K562 (cell line): ENCODE data around the gene MICAL2. TPM values are rescaled to one million over a fixed set of nuclear protein-coding genes. Genes with fewer than 3 reads are reported as not detected.
A peak's percentile ranks its signal among the peaks of the same experiment; 100 is the strongest.

Experiments
- BACH1 ChIP-seq: fragments of 200-800 bp; sonication (Bioruptor generic); IDR thresholded peaks from 2 replicates; pipeline ENCODE4 v1.6.1; 2016; ENCODE audit warnings: missing genetic modification characterization, missing compliant biosample characterization
- CC2D1A ChIP-seq: fragments of 450-650 bp; IDR thresholded peaks from 2 replicates; pipeline ENCODE4 v1.6.1; 2017; ENCODE audit warnings: mild to moderate bottlenecking
- COPS2 ChIP-seq: fragments of 450-650 bp; conservative IDR thresholded peaks from 2 replicates; pipeline ENCODE4 v1.6.1; 2016; ENCODE audit warnings: mild to moderate bottlenecking, moderate library complexity
- DPF2 ChIP-seq: fragments of 450-650 bp; IDR thresholded peaks from 2 replicates; pipeline ENCODE4 v1.6.1; 2016
- FOS ChIP-seq: IDR thresholded peaks from 3 replicates; pipeline ENCODE4 v1.6.1; 2011; ENCODE audit not compliant: insufficient read length; ENCODE audit errors: extremely low read depth
- FOXJ2 ChIP-seq: fragments of 200-800 bp; sonication (Bioruptor generic); IDR thresholded peaks from 2 replicates; pipeline ENCODE4 v1.6.1; 2016; ENCODE audit warnings: missing genetic modification characterization, missing compliant biosample characterization
- FOXP1 ChIP-seq: sonication (generic); formaldehyde crosslinking; IDR thresholded peaks from 2 replicates; pipeline ENCODE4 v1.8.0; 2022; ENCODE audit warnings: mild to moderate bottlenecking, missing genetic modification reagents
- GTF2A2 ChIP-seq: IDR thresholded peaks from 2 replicates; pipeline ENCODE4 v1.6.1; 2016; ENCODE audit warnings: mild to moderate bottlenecking, missing genetic modification characterization, missing compliant biosample characterization
- JUNB ChIP-seq: fragments of 450-650 bp; formaldehyde crosslinking; conservative IDR thresholded peaks from 2 replicates; pipeline ENCODE4 v1.4.0; 2020; ENCODE audit warnings: mild to moderate bottlenecking
- KAT2B ChIP-seq: IDR thresholded peaks from one replicate; pipeline ENCODE4 v1.6.1; 2012; ENCODE audit warnings: low read depth, mild to moderate bottlenecking, control low read depth, inconsistent platforms, low read length, moderate library complexity
- MBD2 ChIP-seq: sonication (generic); IDR thresholded peaks from 2 replicates; pipeline ENCODE4 v1.6.1; 2016; ENCODE audit warnings: low read depth, borderline replicate concordance
- MTA3 ChIP-seq: fragments of 450-650 bp; formaldehyde crosslinking; IDR thresholded peaks from 2 replicates; pipeline ENCODE4 v1.6.1; 2017; ENCODE audit warnings: mild to moderate bottlenecking, borderline replicate concordance
- PHB ChIP-seq: fragments of 250-450 bp; sonication (Bioruptor Pico); IDR thresholded peaks from 2 replicates; pipeline ENCODE4 v1.5.0; 2021
- PYGO2 ChIP-seq: fragments of 450-650 bp; IDR thresholded peaks from 2 replicates; pipeline ENCODE4 v1.6.1; 2016; ENCODE audit warnings: mild to moderate bottlenecking, missing genetic modification characterization, moderate library complexity, missing compliant biosample characterization
- SMARCE1 ChIP-seq: fragments of 450-650 bp; IDR thresholded peaks from 2 replicates; pipeline ENCODE4 v1.7.1; 2016; ENCODE audit warnings: mild to moderate bottlenecking
- TBL1XR1 ChIP-seq, 2 experiments: IDR thresholded peaks; 2 replicates each; pipeline ENCODE4 v1.6.1; 2012; ENCODE audit warnings: improper control_type of control experiment in 2 of 2, low read length in 2 of 2, mild to moderate bottlenecking in 1 of 2
- U2AF1 ChIP-seq: fragments of 200-400 bp; formaldehyde crosslinking; optimal IDR thresholded peaks from 2 replicates; pipeline ENCODE3; 2017; ENCODE audit warnings: mild to moderate bottlenecking, low read depth, low read length, moderate library complexity
- ZNF253 ChIP-seq: fragments of 250-450 bp; sonication (Bioruptor Pico); conservative IDR thresholded peaks from 2 replicates; pipeline ENCODE4 v1.6.1; 2021; ENCODE audit warnings: mild to moderate bottlenecking
- ZNF436 ChIP-seq: fragments of 250-450, 450-650 bp; sonication (Bioruptor Pico); formaldehyde crosslinking; IDR thresholded peaks from 2 replicates; pipeline ENCODE4 v1.7.0; 2020; ENCODE audit warnings: mild to moderate bottlenecking
- polyA plus RNA-seq, 8 experiments: library from polyadenylated mRNA; depleted of rRNA in 4 of 8; stranded (reverse) in 5 of 8; unstranded in 3 of 8; fragments of >200 nt; fragmentation: Nextera tagmentation in 2 of 8; fragmentation: Illumina TruSeq in 1 of 8; extraction: Ambion mirVana in 2 of 8; extraction: Trizol in 1 of 8; gene quantifications; 2 replicates each; pipeline versions ENCODE4 v1.2.1 to v1.2.3, GENCODE V29; 2011 to 2014; ENCODE audit warnings: inconsistent platforms in 1 of 8, missing spikeins in 1 of 8
- total RNA-seq, 7 experiments: library from RNA; depleted of rRNA in 6 of 7; stranded (reverse); fragments of >200 nt in 6 of 7; fragmentation: Illumina TruSeq in 2 of 7; extraction: Trizol in 2 of 7; gene quantifications; 2 replicates each; pipeline versions ENCODE4 v1.2.1 to v1.2.3, GENCODE V29; 2011 to 2021; ENCODE audit warnings: low replicate concordance in 1 of 7
- TF ChIP-seq, protein P1 (sequence below): fragments of 150-350 bp; conservative IDR thresholded peaks from 2 replicates; pipeline ENCODE4 v1.6.1; 2014; ENCODE audit warnings: low read length
- TF ChIP-seq, protein P2 (sequence below): fragments of 450-650 bp; IDR thresholded peaks from 2 replicates; pipeline ENCODE4 v1.6.1; 2017; ENCODE audit warnings: mild to moderate bottlenecking, moderate library complexity
- TF ChIP-seq, protein P3 (sequence below): fragments of 250-450 bp; sonication (Bioruptor Pico); IDR thresholded peaks from 2 replicates; pipeline ENCODE4 v1.5.0; 2020; ENCODE audit warnings: mild to moderate bottlenecking, borderline replicate concordance
- TF ChIP-seq, protein P4 (sequence below), 2 experiments: fragments of 450-650 bp; IDR thresholded peaks; 2 replicates each; pipeline ENCODE4 v1.6.1; 2016

Gene MICAL2
- total and polyA plus RNA-seq, 9 of the 15 experiments (the other 6 are each of a cell fraction or from before 2014, with no cell fraction given), result 4.7 to 64.2 (median 33.6) TPM

DNA sequence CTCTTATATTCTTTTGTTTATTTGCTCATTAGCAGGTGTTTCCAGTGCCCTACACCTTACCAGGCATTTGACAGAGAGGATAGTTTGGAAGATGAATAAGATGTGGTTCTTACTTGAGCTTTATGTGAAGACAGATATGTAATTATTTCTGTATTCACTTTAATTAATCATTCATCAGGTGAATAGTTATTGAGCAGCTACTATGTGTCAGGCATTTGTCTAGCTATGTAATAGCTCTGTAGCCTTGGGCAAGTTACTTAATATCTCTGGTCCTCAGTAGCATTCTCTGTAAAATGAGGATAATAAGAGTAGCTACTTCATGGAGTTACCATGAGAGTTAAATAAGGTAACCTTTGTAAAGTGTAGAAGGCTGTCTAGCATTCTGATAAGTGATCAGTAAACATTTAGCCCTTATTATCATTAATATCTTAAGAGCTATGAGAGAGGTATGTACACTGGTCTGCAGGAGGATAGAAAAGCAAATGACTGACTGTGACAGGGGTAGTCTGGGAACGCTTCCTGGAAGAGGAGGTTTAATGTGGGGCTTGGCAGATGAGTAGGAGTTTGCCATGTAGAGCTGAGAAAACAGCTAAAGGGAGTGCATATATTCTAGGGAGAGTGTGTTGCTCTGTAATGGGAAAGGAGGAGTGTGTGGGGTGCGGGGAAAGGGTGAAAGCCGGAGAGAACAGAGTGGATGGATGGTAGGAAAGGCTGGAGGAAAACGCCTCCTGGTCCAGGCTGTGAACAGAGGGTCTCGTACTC lies 56.1 kb downstream of the MICAL2 start (continued):
- TF ChIP-seq, protein P1, sequence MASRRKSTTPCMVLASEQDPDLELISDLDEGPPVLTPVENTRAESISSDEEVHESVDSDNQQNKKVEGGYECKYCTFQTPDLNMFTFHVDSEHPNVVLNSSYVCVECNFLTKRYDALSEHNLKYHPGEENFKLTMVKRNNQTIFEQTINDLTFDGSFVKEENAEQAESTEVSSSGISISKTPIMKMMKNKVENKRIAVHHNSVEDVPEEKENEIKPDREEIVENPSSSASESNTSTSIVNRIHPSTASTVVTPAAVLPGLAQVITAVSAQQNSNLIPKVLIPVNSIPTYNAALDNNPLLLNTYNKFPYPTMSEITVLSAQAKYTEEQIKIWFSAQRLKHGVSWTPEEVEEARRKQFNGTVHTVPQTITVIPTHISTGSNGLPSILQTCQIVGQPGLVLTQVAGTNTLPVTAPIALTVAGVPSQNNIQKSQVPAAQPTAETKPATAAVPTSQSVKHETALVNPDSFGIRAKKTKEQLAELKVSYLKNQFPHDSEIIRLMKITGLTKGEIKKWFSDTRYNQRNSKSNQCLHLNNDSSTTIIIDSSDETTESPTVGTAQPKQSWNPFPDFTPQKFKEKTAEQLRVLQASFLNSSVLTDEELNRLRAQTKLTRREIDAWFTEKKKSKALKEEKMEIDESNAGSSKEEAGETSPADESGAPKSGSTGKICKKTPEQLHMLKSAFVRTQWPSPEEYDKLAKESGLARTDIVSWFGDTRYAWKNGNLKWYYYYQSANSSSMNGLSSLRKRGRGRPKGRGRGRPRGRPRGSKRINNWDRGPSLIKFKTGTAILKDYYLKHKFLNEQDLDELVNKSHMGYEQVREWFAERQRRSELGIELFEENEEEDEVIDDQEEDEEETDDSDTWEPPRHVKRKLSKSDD, result no peak
- TF ChIP-seq JUNB (CRISPR knock-in tag) (no peak), FOXJ2 (tag) (no peak; the same call in 1 of the 2 replicates), PYGO2 (tag) (no peak), ZNF436 (CRISPR knock-in tag) (peak; percentile 91), MTA3 (no peak), U2AF1 (no peak), DPF2 (no peak), PHB (CRISPR knock-in tag) (no peak), MBD2 (no peak), FOXP1 (CRISPR knock-in tag) (no peak), COPS2 (no peak), FOS (no peak), CC2D1A (0 out of 2 replicates have a peak, but pooled peaks have one; percentile 31), BACH1 (no peak), KAT2B (no peak), ZNF253 (CRISPR knock-in tag) (no peak), TBL1XR1 (IDR thresholded peaks at IDR 0.05; ENCODE audit: low read length in 2 of 2) (no peak), GTF2A2 (tag) (no peak), SMARCE1 (no peak)
- TF ChIP-seq, protein P2, sequence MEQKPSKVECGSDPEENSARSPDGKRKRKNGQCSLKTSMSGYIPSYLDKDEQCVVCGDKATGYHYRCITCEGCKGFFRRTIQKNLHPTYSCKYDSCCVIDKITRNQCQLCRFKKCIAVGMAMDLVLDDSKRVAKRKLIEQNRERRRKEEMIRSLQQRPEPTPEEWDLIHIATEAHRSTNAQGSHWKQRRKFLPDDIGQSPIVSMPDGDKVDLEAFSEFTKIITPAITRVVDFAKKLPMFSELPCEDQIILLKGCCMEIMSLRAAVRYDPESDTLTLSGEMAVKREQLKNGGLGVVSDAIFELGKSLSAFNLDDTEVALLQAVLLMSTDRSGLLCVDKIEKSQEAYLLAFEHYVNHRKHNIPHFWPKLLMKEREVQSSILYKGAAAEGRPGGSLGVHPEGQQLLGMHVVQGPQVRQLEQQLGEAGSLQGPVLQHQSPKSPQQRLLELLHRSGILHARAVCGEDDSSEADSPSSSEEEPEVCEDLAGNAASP, result no peak
- TF ChIP-seq, protein P3, sequence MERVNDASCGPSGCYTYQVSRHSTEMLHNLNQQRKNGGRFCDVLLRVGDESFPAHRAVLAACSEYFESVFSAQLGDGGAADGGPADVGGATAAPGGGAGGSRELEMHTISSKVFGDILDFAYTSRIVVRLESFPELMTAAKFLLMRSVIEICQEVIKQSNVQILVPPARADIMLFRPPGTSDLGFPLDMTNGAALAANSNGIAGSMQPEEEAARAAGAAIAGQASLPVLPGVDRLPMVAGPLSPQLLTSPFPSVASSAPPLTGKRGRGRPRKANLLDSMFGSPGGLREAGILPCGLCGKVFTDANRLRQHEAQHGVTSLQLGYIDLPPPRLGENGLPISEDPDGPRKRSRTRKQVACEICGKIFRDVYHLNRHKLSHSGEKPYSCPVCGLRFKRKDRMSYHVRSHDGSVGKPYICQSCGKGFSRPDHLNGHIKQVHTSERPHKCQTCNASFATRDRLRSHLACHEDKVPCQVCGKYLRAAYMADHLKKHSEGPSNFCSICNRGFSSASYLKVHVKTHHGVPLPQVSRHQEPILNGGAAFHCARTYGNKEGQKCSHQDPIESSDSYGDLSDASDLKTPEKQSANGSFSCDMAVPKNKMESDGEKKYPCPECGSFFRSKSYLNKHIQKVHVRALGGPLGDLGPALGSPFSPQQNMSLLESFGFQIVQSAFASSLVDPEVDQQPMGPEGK (CRISPR knock-in tag), result no peak
- TF ChIP-seq, protein P4, sequence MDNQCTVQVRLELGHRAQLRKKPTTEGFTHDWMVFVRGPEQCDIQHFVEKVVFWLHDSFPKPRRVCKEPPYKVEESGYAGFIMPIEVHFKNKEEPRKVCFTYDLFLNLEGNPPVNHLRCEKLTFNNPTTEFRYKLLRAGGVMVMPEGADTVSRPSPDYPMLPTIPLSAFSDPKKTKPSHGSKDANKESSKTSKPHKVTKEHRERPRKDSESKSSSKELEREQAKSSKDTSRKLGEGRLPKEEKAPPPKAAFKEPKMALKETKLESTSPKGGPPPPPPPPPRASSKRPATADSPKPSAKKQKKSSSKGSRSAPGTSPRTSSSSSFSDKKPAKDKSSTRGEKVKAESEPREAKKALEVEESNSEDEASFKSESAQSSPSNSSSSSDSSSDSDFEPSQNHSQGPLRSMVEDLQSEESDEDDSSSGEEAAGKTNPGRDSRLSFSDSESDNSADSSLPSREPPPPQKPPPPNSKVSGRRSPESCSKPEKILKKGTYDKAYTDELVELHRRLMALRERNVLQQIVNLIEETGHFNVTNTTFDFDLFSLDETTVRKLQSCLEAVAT (IDR thresholded peaks at IDR 0.05), result peak in 1 of 2 experiments; percentile 26; a peak in 1 of 4 replicates
